NCI-H1417 (cell line): ENCODE measurements around the gene KCNJ2.

Experiments
- DNase-seq, 3 experiments: peaks; one replicate each; lab custom pipeline; 2025; lab: John Stamatoyannopoulos, UW

The KCNJ2 gene

DNA sequence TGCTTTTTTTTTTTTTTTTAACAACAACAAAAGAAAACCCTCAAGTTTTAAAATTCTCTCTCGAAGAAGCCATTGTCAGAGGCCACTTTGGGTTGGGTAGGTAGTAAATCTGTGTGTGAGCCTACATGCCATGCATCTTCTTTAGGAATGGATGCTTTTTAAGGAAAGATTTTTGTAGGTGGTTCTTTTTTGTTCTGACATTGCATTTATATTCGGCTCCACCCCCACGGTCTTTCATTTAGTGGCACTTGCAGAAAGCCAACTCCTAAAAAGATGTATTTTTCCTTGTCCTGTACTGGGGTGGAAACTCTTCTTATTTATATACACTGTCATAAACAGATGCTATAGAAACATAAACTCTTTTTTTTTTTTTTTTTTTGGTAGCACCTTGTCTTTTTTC is 35.1 kb downstream of the KCNJ2 start:
- DNase-seq, result no peak

- no peak for DNase-seq
Measured at GRCh38 chr17:70205401-70205800, 36.1 kb downstream of the KCNJ2 start.

GRCh38 chr17:70206361-70207010 is 37.2 kb downstream of the KCNJ2 start:
- no peak for DNase-seq

DNA sequence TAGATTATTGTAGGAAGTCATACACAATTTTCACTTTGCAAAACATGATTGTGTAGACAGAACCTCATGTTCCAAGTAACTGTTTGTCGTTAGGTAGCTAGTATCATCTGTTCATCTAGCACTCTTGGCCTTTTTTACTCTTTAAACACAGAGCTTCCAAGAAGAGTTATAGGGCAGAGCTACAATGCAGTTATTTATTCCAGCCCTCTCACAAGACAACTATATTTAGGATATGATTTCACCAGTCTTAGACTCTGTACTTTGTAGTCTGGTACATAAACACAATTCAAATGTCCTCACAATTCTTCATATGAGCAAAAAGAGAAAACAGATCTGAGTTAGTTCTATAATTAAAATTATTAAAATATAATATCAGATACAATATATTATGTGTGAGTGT is 37.9 kb downstream of the KCNJ2 start:
- DNase-seq, result no peak

GRCh38 chr17:70208080-70208794 is 38.9 kb downstream of the KCNJ2 start:
- DNase-seq, result no peak

GRCh38 chr17:70208825-70209555 is 39.7 kb downstream of the KCNJ2 start:
- no peak for DNase-seq

DNA sequence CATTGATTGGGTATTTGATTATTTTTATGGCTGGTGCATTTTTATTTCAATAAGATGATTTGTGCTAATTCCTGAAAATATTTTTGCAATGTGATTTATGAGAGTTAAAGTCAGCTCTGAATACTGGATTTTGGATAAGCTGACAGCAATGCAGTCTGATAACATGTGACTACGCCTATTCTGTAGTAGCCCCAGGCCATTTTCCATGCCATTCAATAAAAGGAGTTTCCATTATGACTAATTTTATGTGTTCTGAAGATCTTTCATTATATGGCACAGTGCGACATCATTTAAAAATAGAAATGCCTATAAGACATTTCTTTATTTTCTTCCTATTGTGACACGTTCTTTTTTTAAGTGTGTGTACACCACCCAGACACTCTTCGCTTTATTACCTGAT is 46.3 kb downstream of the KCNJ2 start:
- DNase-seq, result peak in 1 of 3 experiments; percentile 43

GRCh38 chr17:70217571-70217970 is 48.2 kb downstream of the KCNJ2 start:
- no peak for DNase-seq

GRCh38 chr17:70225276-70225675 is 55.9 kb downstream of the KCNJ2 start:
- no peak for DNase-seq
